ENCODE results near the gene PICK1.

- TF ChIP-seq NRF1 (IDR thresholded peaks at IDR 0.05; ENCODE audit: low read depth, low read length): no peak
- TF ChIP-seq GTF2F1 (IDR thresholded peaks at IDR 0.05; ENCODE audit: borderline replicate concordance, low read depth, low read length): no peak
- TF ChIP-seq EZH2 (IDR thresholded peaks at IDR 0.05; ENCODE audit: low read depth, low read length, severe bottlenecking): no peak
- TF ChIP-seq SIRT6 (IDR thresholded peaks at IDR 0.05; ENCODE audit: low read length): no peak
- TF ChIP-seq CTCF (IDR thresholded peaks at IDR 0.05; ENCODE audit: control extremely low read depth in 1 of 3, insufficient read depth in 1 of 3, low read depth in 1 of 3, low read length in 3 of 3): no peak
- TF ChIP-seq POLR2AphosphoS5 (IDR thresholded peaks at IDR 0.05; ENCODE audit: low read depth, low read length): no peak
- TF ChIP-seq POLR2A (IDR thresholded peaks at IDR 0.05; ENCODE audit: control extremely low read depth in 1 of 2, low read depth in 2 of 2, low read length in 2 of 2): no peak
- no peak for TF ChIP-seq CEBPB (IDR thresholded peaks at IDR 0.05; ENCODE audit: low read depth, low read length)
- no peak for TF ChIP-seq RAD21 (IDR thresholded peaks at IDR 0.05 in 1 of 2, conservative IDR thresholded peaks at IDR 0.05 in 1 of 2; ENCODE audit: low read depth in 2 of 2, low read length in 2 of 2)
- no peak for TF ChIP-seq CREB1 (IDR thresholded peaks at IDR 0.05)
- no peak for TF ChIP-seq RNF2 (IDR thresholded peaks at IDR 0.05; ENCODE audit: borderline replicate concordance, low read depth, low read length, missing control alignments, poor library complexity, severe bottlenecking)
- no peak for TF ChIP-seq SIN3A (conservative IDR thresholded peaks at IDR 0.05 in 1 of 2, IDR thresholded peaks at IDR 0.05 in 1 of 2; ENCODE audit: low read depth in 1 of 2, low read length in 2 of 2)
- no peak for TF ChIP-seq JUN (IDR thresholded peaks at IDR 0.05; ENCODE audit: low read depth, low read length)
Observed at GRCh38 chr22:38033522-38034277, 23.5 kb upstream of the PICK1 start.
